Raji (cell line): ENCODE results near the gene PHETA1.

Source experiments
- POLR2A ChIP-seq: IDR thresholded peaks from 2 replicates; pipeline ENCODE4 v1.6.1; 2011; ENCODE audit warnings: low read depth, low read length, control low read depth; ENCODE audit not compliant: insufficient read depth

Gene PHETA1

GRCh38 chr12:111321317-111321716 lies 47.6 kb downstream of the PHETA1 start:
- no peak for TF ChIP-seq POLR2A

DNA sequence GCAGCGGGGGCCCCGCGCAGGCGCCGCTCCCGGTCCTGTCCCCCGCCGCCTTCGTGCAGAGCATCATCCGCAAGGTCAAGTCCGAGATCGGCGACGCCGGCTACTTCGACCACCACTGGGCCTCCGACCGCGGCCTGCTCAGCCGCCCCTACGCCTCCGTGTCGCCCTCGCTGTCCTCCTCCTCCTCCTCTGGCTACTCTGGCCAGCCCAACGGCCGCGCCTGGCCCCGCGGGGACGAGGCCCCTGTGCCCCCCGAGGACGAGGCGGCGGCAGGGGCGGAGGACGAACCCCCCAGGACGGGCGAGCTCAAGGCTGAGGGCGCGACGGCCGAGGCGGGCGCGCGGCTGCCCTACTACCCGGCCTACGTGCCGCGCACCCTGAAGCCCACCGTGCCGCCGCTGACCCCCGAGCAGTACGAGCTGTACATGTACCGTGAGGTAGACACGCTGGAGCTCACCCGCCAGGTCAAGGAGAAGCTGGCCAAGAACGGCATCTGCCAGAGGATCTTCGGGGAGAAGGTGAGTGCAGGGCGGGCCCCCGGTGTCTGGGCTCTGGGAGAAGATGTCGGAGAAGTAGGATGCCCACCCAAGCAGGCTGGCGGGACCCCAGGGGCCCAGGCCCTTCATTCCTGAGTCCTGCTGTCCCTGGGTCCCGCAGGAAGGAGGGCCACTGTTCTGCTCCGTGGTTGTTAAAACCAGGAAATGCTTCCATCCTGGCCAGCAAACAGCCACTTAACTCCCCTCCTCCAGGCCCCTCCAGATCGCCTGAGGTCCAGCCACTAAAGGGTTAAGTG lies 48.4 kb downstream of the PHETA1 start:
- TF ChIP-seq POLR2A, result no peak

- no peak for TF ChIP-seq POLR2A
These were observed 49.2 kb downstream of the PHETA1 start for GRCh38 chr12:111319600-111320257.

GRCh38 chr12:111318450-111318849 lies 50.4 kb downstream of the PHETA1 start:
- no peak for TF ChIP-seq POLR2A

- no peak for TF ChIP-seq POLR2A
These were observed 52.2 kb downstream of the PHETA1 start for GRCh38 chr12:111316671-111317070.

DNA sequence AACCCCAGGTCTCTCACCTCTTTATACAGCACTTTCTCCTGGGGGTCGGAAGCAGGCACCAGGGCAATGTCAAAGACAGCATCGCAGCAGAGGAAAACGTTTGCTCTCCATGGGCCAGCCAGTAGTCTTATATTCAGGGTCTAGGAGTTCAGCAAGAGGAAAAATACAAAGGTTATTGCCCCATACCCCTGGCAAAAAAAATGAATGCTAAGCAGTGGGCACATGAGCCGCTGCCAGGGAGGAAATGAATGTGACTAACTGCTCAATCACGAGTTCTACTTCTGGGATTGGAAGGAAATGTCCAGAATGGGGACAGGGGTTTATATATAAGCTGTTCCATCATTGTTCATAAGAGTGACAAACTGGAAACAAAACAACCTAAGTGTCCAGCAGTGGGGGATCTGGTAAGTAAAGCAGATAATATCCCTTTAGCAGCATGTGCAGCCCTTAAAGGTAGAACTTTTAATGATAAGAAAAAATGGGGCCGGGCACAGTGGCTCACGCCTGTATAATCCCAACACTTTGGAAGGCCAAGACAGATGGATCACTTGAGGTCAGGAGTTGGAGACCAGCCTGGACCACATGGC lies 53.8 kb downstream of the PHETA1 start:
- no peak for TF ChIP-seq POLR2A

- TF ChIP-seq POLR2A, result no peak
These were observed 55.0 kb downstream of the PHETA1 start for GRCh38 chr12:111313833-111314259.

- TF ChIP-seq POLR2A, result no peak
These were observed 56.2 kb downstream of the PHETA1 start for GRCh38 chr12:111312708-111313107.

GRCh38 chr12:111312016-111312415 lies 56.9 kb downstream of the PHETA1 start:
- TF ChIP-seq POLR2A, result no peak

DNA sequence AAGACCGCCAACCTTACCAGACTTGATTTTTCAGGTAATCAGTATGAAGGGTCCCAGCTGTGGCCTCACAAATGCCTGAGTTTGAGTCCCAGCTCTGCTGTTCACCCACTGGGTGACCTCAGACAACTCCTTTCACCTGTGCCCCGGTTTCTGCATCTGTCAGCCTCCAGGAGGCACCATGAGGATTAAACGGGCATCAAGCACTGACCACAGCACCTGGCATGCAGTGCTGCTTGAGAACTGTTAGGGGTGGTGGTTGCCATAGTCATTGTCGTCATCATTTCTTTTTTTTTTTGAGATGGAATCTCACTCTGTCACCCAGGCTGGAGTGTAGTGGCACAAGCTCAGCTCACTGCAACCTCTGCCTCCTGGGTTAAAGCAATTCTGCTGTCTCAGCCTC lies 57.9 kb downstream of the PHETA1 start:
- no peak for TF ChIP-seq POLR2A
